Body of pancreas (tissue), 4 donors: Measurements from ENCODE around the gene PCDHGA6. TPM values are rescaled to one million over a fixed set of nuclear protein-coding genes. Genes with fewer than 3 reads are reported as not detected.
"Not testable (repeated sequence)": the region's sequence is repeated elsewhere in the genome, so short reads cannot be mapped to it uniquely, and the experiment has no call there.

Source experiments
- ATAC-seq: fragments of 150-250 bp; one replicate; pipeline ENCODE4 v1.9.1; 2016
- DNase-seq, 4 donors: peaks; one replicate each; pipeline ENCODE4 v3.0.0-alpha.2; 2019
- H3K27ac ChIP-seq, 4 donors: fragments of 200-600 bp; sonication (generic); 1 replicate in 3 of 4; 2 replicates in 1 of 4; pipeline versions ENCODE4 v1.5.1 to v1.6.1; 2016 to 2019; ENCODE audit warnings: mild to moderate bottlenecking in 1 of 4, mixed read lengths in 1 of 4, moderate library complexity in 1 of 4
- H3K27me3 ChIP-seq, 2 donors: fragments of 200-600 bp; sonication (generic); one replicate each; pipeline ENCODE4 v1.6.0; 2016; ENCODE audit warnings: mild to moderate bottlenecking in 1 of 2
- H3K36me3 ChIP-seq, 2 donors: fragments of 200-600 bp; sonication (generic); replicated peaks in 1 of 2; 2 replicates each; pipeline ENCODE4 v1.5.1; 2016; ENCODE audit warnings: low read depth in 2 of 2; ENCODE audit not compliant: insufficient read depth in 1 of 2
- H3K4me1 ChIP-seq: fragments of 200-600 bp; sonication (generic); one replicate; pipeline ENCODE4 v1.6.0; 2016
- H3K4me3 ChIP-seq, 2 donors: fragments of 200-600 bp; sonication (generic); 1 replicate in 1 of 2; 2 replicates in 1 of 2; pipeline ENCODE4 v1.5.1; 2016 to 2019
- H3K9me3 ChIP-seq, 3 donors: fragments of 200-600 bp; sonication (generic); 1 replicate in 2 of 3; 2 replicates in 1 of 3; pipeline ENCODE4 v1.5.1; 2016
- POLR2A ChIP-seq, 3 donors: fragments of 450-650 bp; IDR thresholded peaks; one replicate each; pipeline ENCODE4 v1.6.1; 2016; ENCODE audit warnings: antibody characterized with exemption in 3 of 3, mild to moderate bottlenecking in 2 of 3
- WGBS, 2 donors: methylation state at CpG; one replicate each; pipeline ENCODE4 v1.1.5; 2017; 5-methylcytosine and 5-hydroxymethylcytosine counted together
- intact Hi-C: fragments of 100-400 bp; cut with DNase I; formaldehyde crosslinking; loops from one replicate; pipeline ENCODE4 v1.15.1; 2023
- total RNA-seq, 2 donors: library from RNA; depleted of rRNA; stranded (reverse); fragments of >200 nt; gene quantifications; one replicate each; pipeline ENCODE4 v1.1.0, GENCODE V29; 2016
- TF ChIP-seq, protein P1 (sequence below), 7 experiments: fragments of 450-650 bp in 4 of 7; fragments of 200-600 bp in 3 of 7; sonication (generic) in 3 of 7; IDR thresholded peaks; one replicate each; pipeline ENCODE4 v1.5.1; 2016 to 2019; ENCODE audit warnings: antibody characterized with exemption in 7 of 7

The PCDHGA6 gene
- total RNA-seq, 2 donors from 2014 or later = 5.2 to 11.2 TPM

DNA sequence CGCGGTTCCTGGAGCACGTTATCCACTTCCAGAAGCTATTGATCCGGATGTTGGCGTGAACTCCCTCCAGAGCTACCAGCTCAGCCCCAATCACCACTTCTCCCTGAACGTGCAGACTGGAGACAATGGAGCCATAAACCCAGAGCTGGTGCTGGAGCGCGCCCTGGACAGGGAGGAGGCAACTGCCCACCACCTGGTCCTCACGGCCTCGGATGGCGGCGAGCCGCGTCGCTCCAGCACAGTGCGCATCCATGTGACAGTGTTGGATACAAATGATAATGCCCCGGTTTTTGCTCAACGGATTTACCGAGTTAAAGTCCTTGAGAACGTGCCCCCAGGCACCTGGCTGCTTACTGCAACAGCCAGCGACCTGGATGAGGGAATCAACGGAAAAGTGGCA is 29.7 kb downstream of the PCDHGA6 start:
- Histone ChIP-seq H3K27ac (no peak overlapping the region), H3K36me3 (no peaks in the 10 kb centered on the region), H3K4me3 (no peak overlapping the region), H3K4me1 (no peaks in the 10 kb centered on the region), H3K9me3 (peaks cover 0 to 71% (median 10%) of the 10 kb centered on the region in 3 donors), H3K27me3 (no peaks in the 10 kb centered on the region)
- ATAC-seq = no peak
- intact Hi-C loops = no loop called here
- WGBS, 2 donors = 23% methylated on average over 17 to 22 of the region's 22 CpGs
- no peak for DNase-seq
- no peak for TF ChIP-seq POLR2A (IDR thresholded peaks at IDR 0.05)
- TF ChIP-seq, protein P1, sequence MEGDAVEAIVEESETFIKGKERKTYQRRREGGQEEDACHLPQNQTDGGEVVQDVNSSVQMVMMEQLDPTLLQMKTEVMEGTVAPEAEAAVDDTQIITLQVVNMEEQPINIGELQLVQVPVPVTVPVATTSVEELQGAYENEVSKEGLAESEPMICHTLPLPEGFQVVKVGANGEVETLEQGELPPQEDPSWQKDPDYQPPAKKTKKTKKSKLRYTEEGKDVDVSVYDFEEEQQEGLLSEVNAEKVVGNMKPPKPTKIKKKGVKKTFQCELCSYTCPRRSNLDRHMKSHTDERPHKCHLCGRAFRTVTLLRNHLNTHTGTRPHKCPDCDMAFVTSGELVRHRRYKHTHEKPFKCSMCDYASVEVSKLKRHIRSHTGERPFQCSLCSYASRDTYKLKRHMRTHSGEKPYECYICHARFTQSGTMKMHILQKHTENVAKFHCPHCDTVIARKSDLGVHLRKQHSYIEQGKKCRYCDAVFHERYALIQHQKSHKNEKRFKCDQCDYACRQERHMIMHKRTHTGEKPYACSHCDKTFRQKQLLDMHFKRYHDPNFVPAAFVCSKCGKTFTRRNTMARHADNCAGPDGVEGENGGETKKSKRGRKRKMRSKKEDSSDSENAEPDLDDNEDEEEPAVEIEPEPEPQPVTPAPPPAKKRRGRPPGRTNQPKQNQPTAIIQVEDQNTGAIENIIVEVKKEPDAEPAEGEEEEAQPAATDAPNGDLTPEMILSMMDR (IDR thresholded peaks at IDR 0.05) = no peak

DNA sequence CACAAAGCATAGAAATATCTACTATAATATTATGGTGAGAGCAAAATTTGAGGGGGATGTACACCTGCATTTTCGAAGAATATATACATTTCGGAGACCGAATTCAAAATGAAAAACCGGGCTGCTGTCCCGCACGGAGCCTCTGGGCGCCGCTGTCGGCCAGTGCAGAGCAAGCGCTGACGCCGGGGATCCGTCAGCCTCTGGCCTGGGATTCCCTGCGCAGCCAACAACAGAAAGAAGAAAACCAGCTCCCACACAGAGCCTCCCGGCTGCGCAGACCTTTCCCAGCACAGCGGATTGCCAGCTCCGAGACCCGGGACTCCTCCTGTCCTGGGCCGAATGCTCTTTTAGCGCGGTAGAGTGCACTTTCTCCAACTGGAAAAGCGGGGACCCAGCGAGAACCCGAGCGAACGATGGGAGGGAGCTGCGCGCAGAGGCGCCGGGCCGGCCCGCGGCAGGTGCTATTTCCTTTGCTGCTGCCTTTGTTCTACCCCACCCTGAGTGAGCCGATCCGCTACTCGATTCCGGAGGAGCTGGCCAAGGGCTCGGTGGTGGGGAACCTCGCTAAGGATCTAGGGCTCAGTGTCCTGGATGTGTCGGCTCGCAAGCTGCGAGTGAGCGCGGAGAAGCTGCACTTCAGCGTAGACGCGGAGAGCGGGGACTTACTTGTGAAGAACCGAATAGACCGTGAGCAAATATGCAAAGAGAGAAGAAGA is 34.3 kb downstream of the PCDHGA6 start, which contains the start of gene PCDHGB6:
PCDHGB6 (plus strand) TSS at position 232 of the 716 bp plus-strand sequence; CDS start at position 414, 182 bp downstream.
- H3K4me3 ChIP-seq, H3K36me3 ChIP-seq, H3K27me3 ChIP-seq, intact Hi-C loops, H3K4me1 ChIP-seq, H3K27ac ChIP-seq: not testable (repeated sequence)
- TF ChIP-seq, protein P1 (IDR thresholded peaks at IDR 0.05) = peak in 5 of 7 experiments; percentile 37 to 55 (median 45)
- ATAC-seq (peak; percentile 73), DNase-seq (peak; percentile 27 to 56 (median 34))
- WGBS, 2 donors = 9 to 17% methylated on average over 31 to 49 of the region's 51 CpGs
- H3K9me3 ChIP-seq = peaks cover 0 to 77% (median 11%) of the 10 kb centered on the region in 3 donors

DNA sequence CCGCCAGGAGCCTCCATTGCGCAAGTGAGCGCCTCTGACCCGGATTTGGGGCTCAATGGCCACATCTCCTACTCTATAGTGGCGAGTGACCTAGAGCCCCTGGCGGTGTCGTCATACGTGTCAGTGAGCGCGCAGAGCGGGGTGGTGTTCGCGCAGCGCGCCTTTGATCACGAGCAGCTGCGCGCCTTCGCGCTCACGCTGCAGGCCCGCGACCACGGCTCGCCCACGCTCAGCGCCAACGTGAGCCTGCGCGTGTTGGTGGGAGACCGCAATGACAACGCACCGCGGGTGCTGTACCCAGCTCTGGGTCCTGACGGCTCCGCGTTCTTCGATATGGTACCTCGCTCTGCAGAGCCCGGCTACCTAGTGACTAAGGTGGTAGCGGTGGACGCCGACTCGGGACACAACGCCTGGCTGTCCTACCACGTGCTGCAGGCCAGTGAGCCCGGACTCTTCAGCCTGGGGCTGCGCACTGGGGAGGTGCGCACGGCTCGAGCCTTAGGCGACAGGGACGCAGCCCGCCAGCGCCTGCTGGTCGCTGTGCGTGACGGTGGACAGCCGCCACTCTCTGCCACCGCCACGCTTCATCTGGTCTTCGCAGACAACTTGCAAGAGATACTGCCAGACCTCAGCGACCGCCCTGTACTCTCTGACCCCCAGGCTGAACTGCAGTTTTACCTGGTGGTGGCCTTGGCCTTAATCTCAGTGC is 36.1 kb downstream of the PCDHGA6 start:
- Histone ChIP-seq H3K4me3 (no peak overlapping the region), H3K4me1 (no peaks in the 10 kb centered on the region), H3K27ac (no peak overlapping the region), H3K36me3 (no peaks in the 10 kb centered on the region), H3K9me3 (peaks cover 0 to 77% (median 9%) of the 10 kb centered on the region in 3 donors), H3K27me3 (no peaks in the 10 kb centered on the region)
- no peak for TF ChIP-seq POLR2A (IDR thresholded peaks at IDR 0.05)
- TF ChIP-seq, protein P1 (IDR thresholded peaks at IDR 0.05) = no peak
- DNase-seq = no peak
- 20 to 33% methylated on average over 6 to 62 of the region's 64 CpGs for WGBS, 2 donors
- intact Hi-C loops = loop anchor here (10.0 kb wide), 1 partner anchor 105 kb away; no protein-coding TSS in a partner anchor
- no peak for ATAC-seq

DNA sequence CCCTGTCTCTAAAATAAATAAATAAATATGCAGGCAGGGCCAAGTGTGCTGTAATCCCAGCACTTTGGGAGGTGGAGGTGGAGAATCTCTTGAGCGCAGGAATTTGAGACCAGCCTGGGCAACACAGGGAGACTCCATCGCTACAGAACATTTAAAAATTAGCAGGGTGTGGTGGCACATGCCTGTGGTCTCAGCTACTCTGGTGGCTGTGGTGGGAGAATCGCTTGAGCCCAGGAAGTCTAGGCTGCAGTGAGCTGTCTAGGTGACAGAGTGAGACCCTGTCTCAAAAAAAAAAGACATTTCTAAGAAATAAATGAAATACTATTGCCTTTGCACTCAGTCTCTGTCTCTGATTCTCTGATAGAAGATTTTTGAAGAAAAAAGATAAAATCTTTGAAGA is 37.9 kb downstream of the PCDHGA6 start:
- 61 to 66% methylated on average over 3 of the region's 3 CpGs for WGBS, 2 donors
- Histone ChIP-seq H3K36me3 (no peaks in the 10 kb centered on the region), H3K9me3 (peaks cover 0 to 68% (median 5%) of the 10 kb centered on the region in 3 donors), H3K4me1 (no peaks in the 10 kb centered on the region), H3K27ac (no peak overlapping the region), H3K4me3 (no peak overlapping the region), H3K27me3 (no peaks in the 10 kb centered on the region)
- intact Hi-C loops = loop anchor here (10.0 kb wide), 1 partner anchor 103 kb away; no protein-coding TSS in a partner anchor
- ATAC-seq (no peak), DNase-seq (no peak)
- TF ChIP-seq POLR2A (IDR thresholded peaks at IDR 0.05) = no peak
- TF ChIP-seq, protein P1 (IDR thresholded peaks at IDR 0.05) = no peak
